Hippocampal formation (tissue), 2 donors: Measurements from ENCODE around the gene KLRD1.
"Not testable (repeated sequence)": the region's sequence is repeated elsewhere in the genome, so short reads cannot be mapped to it uniquely, and the experiment has no call there.

ENCODE experiments used
- DNase-seq, 2 donors: peaks; one replicate each; lab custom pipeline; 2025; lab: John Stamatoyannopoulos, UW

The KLRD1 gene

GRCh38 chr12:10368206-10369171 is 60.8 kb downstream of the KLRD1 start:
- DNase-seq: peak in 1 of 2 donors; percentile 33

GRCh38 chr12:10369557-10370415 is 62.1 kb downstream of the KLRD1 start:
- DNase-seq: no peak

- not testable (repeated sequence) for DNase-seq
These were observed 64.3 kb downstream of the KLRD1 start for GRCh38 chr12:10371893-10372535.

GRCh38 chr12:10372559-10372958 is 64.9 kb downstream of the KLRD1 start:
- no peak for DNase-seq

GRCh38 chr12:10374624-10375018 is 67.0 kb downstream of the KLRD1 start:
- DNase-seq: no peak

- DNase-seq: not testable (repeated sequence)
These were observed 71.1 kb downstream of the KLRD1 start for GRCh38 chr12:10378737-10379136.
